ENCODE results near the gene PRDM4.

GRCh38 chr12:107762874-107763273, 1.9 kb upstream of the PRDM4 start:
- TF ChIP-seq CTCF (conservative IDR thresholded peaks at IDR 0.05; ENCODE audit: low read depth, low read length) (no peak), CEBPB (IDR thresholded peaks at IDR 0.05; ENCODE audit: low read depth, low read length) (no peak), POLR2A (IDR thresholded peaks at IDR 0.05; ENCODE audit: low read depth, low read length) (no peak), SMC3 (IDR thresholded peaks at IDR 0.05; ENCODE audit: low read depth, low read length) (no peak), RAD21 (IDR thresholded peaks at IDR 0.05; ENCODE audit: low read length) (no peak), MAZ (IDR thresholded peaks at IDR 0.05; ENCODE audit: borderline replicate concordance, low read depth, low read length) (no peak), USF2 (IDR thresholded peaks at IDR 0.05; ENCODE audit: low read depth, low read length) (no peak), BHLHE40 (IDR thresholded peaks at IDR 0.05; ENCODE audit: low read depth, low read length) (no peak), CHD1 (IDR thresholded peaks at IDR 0.05; ENCODE audit: low read depth, low read length) (no peak), RFX5 (IDR thresholded peaks at IDR 0.05; ENCODE audit: low read depth, low read length) (no peak), MAFK (IDR thresholded peaks at IDR 0.05; ENCODE audit: low read depth, low read length) (no peak), NFE2L2 (IDR thresholded peaks at IDR 0.05; ENCODE audit: low read depth, low read length) (no peak), FOS (IDR thresholded peaks at IDR 0.05; ENCODE audit: low read depth, low read length) (no peak)
